Measurements from ENCODE around the gene DGLUCY.

The DGLUCY gene

GRCh38 chr14:91218014-91218413, 104.1 kb downstream of the DGLUCY start:
- TF ChIP-seq ZFP3 (CRISPR knock-in tag; IDR thresholded peaks at IDR 0.05): no peak
- TF ChIP-seq, protein P1, sequence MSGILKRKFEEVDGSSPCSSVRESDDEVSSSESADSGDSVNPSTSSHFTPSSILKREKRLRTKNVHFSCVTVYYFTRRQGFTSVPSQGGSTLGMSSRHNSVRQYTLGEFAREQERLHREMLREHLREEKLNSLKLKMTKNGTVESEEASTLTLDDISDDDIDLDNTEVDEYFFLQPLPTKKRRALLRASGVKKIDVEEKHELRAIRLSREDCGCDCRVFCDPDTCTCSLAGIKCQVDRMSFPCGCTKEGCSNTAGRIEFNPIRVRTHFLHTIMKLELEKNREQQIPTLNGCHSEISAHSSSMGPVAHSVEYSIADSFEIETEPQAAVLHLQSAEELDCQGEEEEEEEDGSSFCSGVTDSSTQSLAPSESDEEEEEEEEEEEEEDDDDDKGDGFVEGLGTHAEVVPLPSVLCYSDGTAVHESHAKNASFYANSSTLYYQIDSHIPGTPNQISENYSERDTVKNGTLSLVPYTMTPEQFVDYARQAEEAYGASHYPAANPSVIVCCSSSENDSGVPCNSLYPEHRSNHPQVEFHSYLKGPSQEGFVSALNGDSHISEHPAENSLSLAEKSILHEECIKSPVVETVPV (CRISPR knock-in tag; IDR thresholded peaks at IDR 0.05): no peak
- no peak for TF ChIP-seq GLIS3 (CRISPR knock-in tag; IDR thresholded peaks at IDR 0.05)
- TF ChIP-seq ZC3H10 (CRISPR knock-in tag; IDR thresholded peaks at IDR 0.05): no peak
- no peak for TF ChIP-seq OSR1 (CRISPR knock-in tag; IDR thresholded peaks at IDR 0.05)
- TF ChIP-seq, protein P2, sequence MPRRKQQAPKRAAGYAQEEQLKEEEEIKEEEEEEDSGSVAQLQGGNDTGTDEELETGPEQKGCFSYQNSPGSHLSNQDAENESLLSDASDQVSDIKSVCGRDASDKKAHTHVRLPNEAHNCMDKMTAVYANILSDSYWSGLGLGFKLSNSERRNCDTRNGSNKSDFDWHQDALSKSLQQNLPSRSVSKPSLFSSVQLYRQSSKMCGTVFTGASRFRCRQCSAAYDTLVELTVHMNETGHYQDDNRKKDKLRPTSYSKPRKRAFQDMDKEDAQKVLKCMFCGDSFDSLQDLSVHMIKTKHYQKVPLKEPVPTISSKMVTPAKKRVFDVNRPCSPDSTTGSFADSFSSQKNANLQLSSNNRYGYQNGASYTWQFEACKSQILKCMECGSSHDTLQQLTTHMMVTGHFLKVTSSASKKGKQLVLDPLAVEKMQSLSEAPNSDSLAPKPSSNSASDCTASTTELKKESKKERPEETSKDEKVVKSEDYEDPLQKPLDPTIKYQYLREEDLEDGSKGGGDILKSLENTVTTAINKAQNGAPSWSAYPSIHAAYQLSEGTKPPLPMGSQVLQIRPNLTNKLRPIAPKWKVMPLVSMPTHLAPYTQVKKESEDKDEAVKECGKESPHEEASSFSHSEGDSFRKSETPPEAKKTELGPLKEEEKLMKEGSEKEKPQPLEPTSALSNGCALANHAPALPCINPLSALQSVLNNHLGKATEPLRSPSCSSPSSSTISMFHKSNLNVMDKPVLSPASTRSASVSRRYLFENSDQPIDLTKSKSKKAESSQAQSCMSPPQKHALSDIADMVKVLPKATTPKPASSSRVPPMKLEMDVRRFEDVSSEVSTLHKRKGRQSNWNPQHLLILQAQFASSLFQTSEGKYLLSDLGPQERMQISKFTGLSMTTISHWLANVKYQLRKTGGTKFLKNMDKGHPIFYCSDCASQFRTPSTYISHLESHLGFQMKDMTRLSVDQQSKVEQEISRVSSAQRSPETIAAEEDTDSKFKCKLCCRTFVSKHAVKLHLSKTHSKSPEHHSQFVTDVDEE (CRISPR knock-in tag; IDR thresholded peaks at IDR 0.05): no peak
- no peak for TF ChIP-seq ZNF565 (CRISPR knock-in tag; conservative IDR thresholded peaks at IDR 0.05; ENCODE audit: low read depth)
- no peak for TF ChIP-seq ISL1 (CRISPR knock-in tag; IDR thresholded peaks at IDR 0.05)
- no peak for TF ChIP-seq TCF4 (CRISPR knock-in tag; IDR thresholded peaks at IDR 0.05; ENCODE audit: borderline replicate concordance)
- no peak for TF ChIP-seq ZFP30 (CRISPR knock-in tag; IDR thresholded peaks at IDR 0.05)
- TF ChIP-seq ZNF8 (CRISPR knock-in tag; IDR thresholded peaks at IDR 0.05): no peak
- TF ChIP-seq BACH2 (CRISPR knock-in tag; IDR thresholded peaks at IDR 0.05; ENCODE audit: borderline replicate concordance): no peak
- no peak for TF ChIP-seq ESRRG (CRISPR knock-in tag; IDR thresholded peaks at IDR 0.05)
- TF ChIP-seq TOX (CRISPR knock-in tag; IDR thresholded peaks at IDR 0.05; ENCODE audit: borderline replicate concordance): no peak
- TF ChIP-seq PATZ1 (CRISPR knock-in tag; IDR thresholded peaks at IDR 0.05; ENCODE audit: borderline replicate concordance): no peak
- TF ChIP-seq PPARA (CRISPR knock-in tag; IDR thresholded peaks at IDR 0.05; ENCODE audit: borderline replicate concordance): no peak
- TF ChIP-seq CSDC2 (CRISPR knock-in tag; IDR thresholded peaks at IDR 0.05): no peak
- no peak for TF ChIP-seq SNAI2 (CRISPR knock-in tag; IDR thresholded peaks at IDR 0.05)
- TF ChIP-seq CREB5 (CRISPR knock-in tag; IDR thresholded peaks at IDR 0.05; ENCODE audit: low read depth): no peak
- ATAC-seq: no peak

- no peak for ATAC-seq
- TF ChIP-seq ESRRG (CRISPR knock-in tag; IDR thresholded peaks at IDR 0.05) (no peak), ZNF70 (CRISPR knock-in tag; IDR thresholded peaks at IDR 0.05) (no peak), CSDC2 (CRISPR knock-in tag; IDR thresholded peaks at IDR 0.05) (no peak), SNAI2 (CRISPR knock-in tag; IDR thresholded peaks at IDR 0.05) (no peak), ZC3H10 (CRISPR knock-in tag; IDR thresholded peaks at IDR 0.05) (no peak), PPARA (CRISPR knock-in tag; IDR thresholded peaks at IDR 0.05; ENCODE audit: borderline replicate concordance) (no peak), ZNF565 (CRISPR knock-in tag; conservative IDR thresholded peaks at IDR 0.05; ENCODE audit: low read depth) (no peak), PATZ1 (CRISPR knock-in tag; IDR thresholded peaks at IDR 0.05; ENCODE audit: borderline replicate concordance) (no peak), RARB (CRISPR knock-in tag; IDR thresholded peaks at IDR 0.05) (no peak), ISL1 (CRISPR knock-in tag; IDR thresholded peaks at IDR 0.05) (no peak), TOX (CRISPR knock-in tag; IDR thresholded peaks at IDR 0.05; ENCODE audit: borderline replicate concordance) (no peak), OSR1 (CRISPR knock-in tag; IDR thresholded peaks at IDR 0.05) (no peak)
- TF ChIP-seq, protein P3, sequence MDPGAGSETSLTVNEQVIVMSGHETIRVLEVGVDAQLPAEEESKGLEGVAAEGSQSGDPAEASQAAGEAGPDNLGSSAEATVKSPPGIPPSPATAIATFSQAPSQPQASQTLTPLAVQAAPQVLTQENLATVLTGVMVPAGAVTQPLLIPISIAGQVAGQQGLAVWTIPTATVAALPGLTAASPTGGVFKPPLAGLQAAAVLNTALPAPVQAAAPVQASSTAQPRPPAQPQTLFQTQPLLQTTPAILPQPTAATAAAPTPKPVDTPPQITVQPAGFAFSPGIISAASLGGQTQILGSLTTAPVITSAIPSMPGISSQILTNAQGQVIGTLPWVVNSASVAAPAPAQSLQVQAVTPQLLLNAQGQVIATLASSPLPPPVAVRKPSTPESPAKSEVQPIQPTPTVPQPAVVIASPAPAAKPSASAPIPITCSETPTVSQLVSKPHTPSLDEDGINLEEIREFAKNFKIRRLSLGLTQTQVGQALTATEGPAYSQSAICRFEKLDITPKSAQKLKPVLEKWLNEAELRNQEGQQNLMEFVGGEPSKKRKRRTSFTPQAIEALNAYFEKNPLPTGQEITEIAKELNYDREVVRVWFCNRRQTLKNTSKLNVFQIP (CRISPR knock-in tag; IDR thresholded peaks at IDR 0.05; ENCODE audit: borderline replicate concordance, low read depth): no peak
- TF ChIP-seq, protein P1 (CRISPR knock-in tag; IDR thresholded peaks at IDR 0.05): no peak
- TF ChIP-seq, protein P2 (CRISPR knock-in tag; IDR thresholded peaks at IDR 0.05): no peak
Observed at GRCh38 chr14:91219517-91220389, 105.9 kb downstream of the DGLUCY start.

Data from SK-N-SH treated with all-trans-retinoic acid at 6 μM for 48 hours (cell line).